Activated CD4-positive, alpha-beta T cell treated with anti-CD3 and anti-CD28 coated beads, Interleukin-2, amount 10 ng/mL, durations not matched to agents 24 days and 14 days (primary cell): ENCODE measurements around the gene PCMTD2. TPM values are rescaled to one million over a fixed set of nuclear protein-coding genes. Genes with fewer than 3 reads are reported as not detected.

Experiments
- DNase-seq: peaks from one replicate; pipeline ENCODE4 v3.0.0; 2022
- H3K27ac Mint-ChIP-seq: one replicate; pipeline ENCODE4 v1.8.0; 2022; ENCODE audit warnings: mild to moderate bottlenecking, mixed read lengths
- H3K27me3 Mint-ChIP-seq: one replicate; pipeline ENCODE4 v1.8.0; 2022; ENCODE audit warnings: mixed read lengths
- H3K36me3 Mint-ChIP-seq: one replicate; pipeline ENCODE4 v1.8.0; 2022; ENCODE audit warnings: low read depth, mild to moderate bottlenecking, mixed read lengths
- H3K4me1 Mint-ChIP-seq: one replicate; pipeline ENCODE4 v1.8.0; 2021; ENCODE audit warnings: mixed read lengths
- H3K4me3 Mint-ChIP-seq: one replicate; pipeline ENCODE4 v1.8.0; 2022; ENCODE audit warnings: mild to moderate bottlenecking, moderate library complexity, mixed read lengths
- H3K9me3 Mint-ChIP-seq: one replicate; pipeline ENCODE4 v1.8.0; 2021; ENCODE audit warnings: mixed read lengths
- intact Hi-C: fragments of 100-400 bp; cut with micrococcal nuclease; formaldehyde crosslinking; loops from one replicate; pipeline ENCODE4 v1.15.1; 2023
- total RNA-seq: library from RNA; stranded (reverse); gene quantifications from 2 replicates; pipeline ENCODE4 v1.2.3, GENCODE V29; 2022

Gene PCMTD2
- total RNA-seq, 1 donor from 2014 or later = 34.6 TPM

DNA sequence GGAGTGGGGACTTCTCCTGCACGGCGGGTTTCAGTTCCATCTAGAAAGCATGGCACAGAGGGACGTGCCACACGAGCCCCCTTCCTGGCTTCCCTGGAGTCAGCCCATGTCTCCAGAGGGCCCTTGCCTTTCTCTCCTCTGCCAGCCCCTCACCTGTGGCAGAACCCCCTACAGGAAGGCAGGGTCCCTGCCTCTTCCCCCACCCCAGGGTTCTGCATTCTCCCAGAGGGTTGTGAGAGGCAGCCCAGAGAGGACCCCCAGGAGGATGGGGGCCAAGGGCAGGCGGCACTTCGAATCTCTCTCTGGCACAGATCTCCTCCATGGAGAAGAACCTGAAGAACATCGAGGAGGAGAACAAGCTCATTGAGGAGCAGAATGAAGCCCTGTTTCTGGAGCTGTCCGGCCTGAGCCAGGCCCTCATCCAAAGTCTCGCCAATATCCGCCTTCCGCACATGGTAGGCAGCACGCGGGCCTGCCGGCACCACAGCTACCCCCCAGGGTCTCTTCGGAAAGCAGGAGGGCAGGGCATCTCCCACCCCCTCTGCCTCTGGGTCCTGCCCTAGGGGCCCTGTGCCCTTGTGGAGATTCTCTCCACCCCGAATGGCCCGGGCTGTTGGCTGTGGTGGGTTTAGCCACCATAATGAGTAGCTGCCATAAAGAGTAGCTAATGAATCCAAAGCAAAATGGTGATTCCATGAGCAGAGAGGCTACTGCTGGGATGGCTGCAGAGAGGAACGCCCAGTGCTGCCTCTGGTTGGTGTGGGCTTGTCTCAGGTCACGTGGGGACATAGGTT is 15.9 kb upstream of the PCMTD2 start:
- Mint-ChIP-seq H3K9me3 (no peaks in the 10 kb centered on the region), H3K27ac (no peak overlapping the region), H3K4me3 (no peak overlapping the region), H3K4me1 (no peaks in the 10 kb centered on the region), H3K27me3 (no peaks in the 10 kb centered on the region), H3K36me3 (no peaks in the 10 kb centered on the region)
- DNase-seq = no peak
- intact Hi-C loops = no loop called here

DNA sequence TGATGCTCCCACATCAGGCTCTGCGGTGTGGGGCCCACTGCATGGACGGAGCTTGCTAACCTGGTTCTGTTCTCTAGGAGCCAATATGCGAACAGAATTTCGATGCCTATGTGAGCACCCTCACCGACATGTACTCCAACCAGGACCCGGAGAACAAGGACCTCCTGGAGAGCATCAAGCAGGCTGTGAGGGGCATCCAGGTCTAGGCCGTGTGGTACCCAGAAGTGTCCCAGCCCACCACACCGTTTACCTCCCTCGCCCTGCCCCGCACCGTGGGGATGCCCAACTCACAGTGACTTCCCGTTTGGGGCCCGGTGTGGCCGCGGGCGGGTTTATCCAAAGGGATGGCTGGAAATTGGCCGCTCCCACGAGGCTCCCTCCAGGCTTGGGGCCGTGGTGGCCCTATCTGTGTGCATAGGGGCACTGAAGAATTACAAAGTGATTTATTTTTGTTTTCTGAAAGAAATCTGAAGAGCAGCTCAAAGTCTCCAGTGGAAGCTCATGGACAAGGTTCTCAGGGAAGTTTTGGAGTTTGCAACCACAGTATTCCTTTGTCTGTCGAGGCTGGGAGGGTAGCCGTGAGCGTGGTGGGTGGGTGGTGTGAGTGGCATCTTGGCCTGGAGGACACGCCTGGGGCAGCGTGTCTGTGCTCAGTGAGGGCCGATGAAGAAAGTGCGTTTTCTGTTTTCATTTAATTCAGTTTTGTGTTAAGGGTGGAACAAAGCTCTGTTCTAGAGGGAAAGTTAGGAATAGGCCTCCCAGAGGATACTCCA is 15.1 kb upstream of the PCMTD2 start:
- no peaks in the 10 kb centered on the region for H3K4me1 Mint-ChIP-seq
- no peak overlapping the region for H3K27ac Mint-ChIP-seq
- no peaks in the 10 kb centered on the region for H3K9me3 Mint-ChIP-seq
- DNase-seq = no peak
- intact Hi-C loops = no loop called here
- H3K4me3 Mint-ChIP-seq = no peak overlapping the region
- H3K27me3 Mint-ChIP-seq = no peaks in the 10 kb centered on the region
- no peaks in the 10 kb centered on the region for H3K36me3 Mint-ChIP-seq

DNA sequence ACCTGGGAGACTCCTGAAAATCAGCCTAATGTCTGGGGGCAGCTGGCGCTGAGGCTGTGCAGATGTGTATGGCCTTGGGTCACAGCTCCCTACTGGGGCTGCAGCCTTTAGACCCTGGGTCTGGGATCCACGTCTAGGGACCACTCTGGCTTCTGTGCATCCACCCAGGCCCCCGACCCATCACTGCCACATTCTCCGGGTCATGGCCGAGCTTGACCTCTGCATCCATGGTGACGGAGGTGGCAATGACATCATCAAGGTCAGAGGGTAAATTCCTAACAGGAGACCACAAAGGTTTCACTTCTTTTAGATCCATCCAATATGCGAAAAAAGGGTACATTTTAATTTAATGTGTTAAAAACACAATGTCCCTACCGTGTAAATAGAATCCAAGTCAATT is 14.5 kb upstream of the PCMTD2 start:
- H3K27ac Mint-ChIP-seq = no peak overlapping the region
- intact Hi-C loops = no loop called here
- no peaks in the 10 kb centered on the region for H3K9me3 Mint-ChIP-seq
- no peaks in the 10 kb centered on the region for H3K36me3 Mint-ChIP-seq
- H3K4me3 Mint-ChIP-seq = no peak overlapping the region
- no peaks in the 10 kb centered on the region for H3K27me3 Mint-ChIP-seq
- H3K4me1 Mint-ChIP-seq = no peaks in the 10 kb centered on the region
- no peak for DNase-seq

DNA sequence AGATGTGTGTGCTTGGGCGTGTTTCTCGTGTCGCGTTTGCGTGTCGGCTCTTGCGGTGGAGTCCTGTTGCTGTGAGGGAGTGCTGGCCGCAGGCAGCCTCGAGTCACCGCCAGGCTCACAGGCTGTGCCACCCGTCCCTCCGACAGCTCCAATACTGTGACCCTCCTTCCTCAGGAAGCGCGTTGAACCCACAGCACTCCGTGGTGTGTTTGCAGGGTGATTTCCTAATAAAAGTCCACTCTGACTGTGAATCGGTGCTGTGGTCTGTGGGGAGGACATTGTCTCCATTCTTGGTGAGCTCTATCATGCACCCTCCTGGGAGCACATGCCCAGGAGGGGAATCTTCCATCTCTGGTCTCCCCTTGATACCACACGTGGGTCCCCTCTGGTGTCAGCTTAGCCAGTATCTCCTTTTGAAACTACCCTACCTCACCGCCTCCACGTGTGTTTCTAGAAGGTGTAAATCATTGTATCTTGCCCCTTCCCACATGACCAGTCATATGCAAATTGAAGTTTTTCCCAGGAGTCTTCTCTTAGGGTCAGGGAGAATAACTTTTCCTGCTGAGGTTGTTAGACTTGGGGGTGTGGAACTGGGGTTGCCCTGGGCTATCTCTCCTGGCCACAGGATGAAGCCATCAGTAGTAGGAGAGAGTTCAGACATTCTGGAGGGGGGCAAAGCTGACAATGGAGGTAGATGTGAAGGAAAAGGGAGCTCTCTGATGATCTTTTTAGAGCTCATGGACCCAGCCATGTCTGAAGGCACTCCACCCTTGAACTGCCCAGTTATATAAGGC is 13.3 kb upstream of the PCMTD2 start:
- Mint-ChIP-seq H3K4me1 (no peaks in the 10 kb centered on the region), H3K4me3 (no peak overlapping the region), H3K27me3 (no peaks in the 10 kb centered on the region), H3K36me3 (no peaks in the 10 kb centered on the region), H3K9me3 (no peaks in the 10 kb centered on the region), H3K27ac (no peak overlapping the region)
- DNase-seq = no peak
- intact Hi-C loops = no loop called here

DNA sequence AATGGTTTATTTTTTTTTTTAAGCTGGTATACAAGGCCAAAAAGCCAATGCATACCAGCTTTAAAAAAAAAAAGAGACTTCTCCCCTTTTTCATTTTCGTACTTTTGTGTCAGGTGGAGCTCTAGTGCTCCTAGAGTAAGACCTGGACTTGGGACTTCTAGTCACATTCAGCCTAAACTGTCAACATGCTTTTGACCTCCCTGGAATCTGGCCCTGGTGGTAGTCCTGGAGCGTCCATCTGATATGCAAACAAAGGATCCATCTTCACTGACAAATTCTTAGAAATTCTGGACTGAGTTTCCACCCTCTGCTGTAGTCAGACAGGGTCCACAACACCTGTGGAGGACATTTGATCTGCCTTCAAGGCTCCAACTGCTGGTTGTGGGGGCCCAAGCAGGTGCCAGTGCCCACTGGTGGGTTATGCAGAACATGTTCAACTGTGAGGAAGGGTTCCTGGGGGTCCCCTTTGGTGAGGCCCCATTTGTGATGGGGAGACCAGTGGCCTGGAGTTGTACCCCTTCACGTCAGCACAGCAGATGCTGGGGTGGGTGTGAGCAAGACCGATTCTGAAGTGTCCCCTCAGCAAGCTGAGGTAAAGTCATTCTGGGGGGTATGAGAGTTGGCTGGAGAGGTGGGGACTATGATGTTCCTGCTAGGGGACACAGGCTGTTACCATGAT is 12.6 kb upstream of the PCMTD2 start:
- Mint-ChIP-seq H3K4me3 (no peak overlapping the region), H3K36me3 (no peaks in the 10 kb centered on the region), H3K27ac (no peak overlapping the region), H3K9me3 (no peaks in the 10 kb centered on the region), H3K27me3 (no peaks in the 10 kb centered on the region), H3K4me1 (no peaks in the 10 kb centered on the region)
- intact Hi-C loops = no loop called here
- DNase-seq = no peak

DNA sequence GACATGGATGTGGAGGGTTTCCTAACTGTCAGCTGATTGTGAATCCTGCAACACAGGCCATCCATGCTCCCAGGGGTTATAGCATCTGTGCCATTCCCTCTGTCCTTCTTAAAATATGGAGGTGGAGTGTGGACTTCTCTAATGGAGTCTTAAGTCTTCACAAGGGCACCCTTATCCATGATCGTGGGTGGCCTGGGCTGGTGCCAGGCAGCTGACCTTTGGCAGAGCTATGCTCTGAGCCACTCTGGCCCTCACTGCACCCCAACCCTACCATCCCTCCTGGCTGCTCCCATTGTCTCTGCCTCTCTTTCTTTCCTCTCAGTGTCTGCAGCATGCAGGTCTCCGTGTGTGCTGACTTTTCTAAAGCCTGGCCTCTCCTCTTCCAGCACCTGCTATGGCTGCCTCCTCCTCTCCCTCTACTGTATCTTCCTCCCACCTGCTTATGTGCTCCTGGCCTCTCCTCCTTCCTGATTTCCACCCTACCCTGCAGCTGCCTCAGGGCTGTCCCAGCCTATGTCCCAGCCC is 11.2 kb upstream of the PCMTD2 start:
- Mint-ChIP-seq H3K9me3 (no peaks in the 10 kb centered on the region), H3K36me3 (no peaks in the 10 kb centered on the region), H3K4me1 (no peaks in the 10 kb centered on the region), H3K27ac (no peak overlapping the region), H3K27me3 (peaks cover 2% of the 10 kb centered on the region), H3K4me3 (no peak overlapping the region)
- DNase-seq = no peak
- intact Hi-C loops = no loop called here

DNA sequence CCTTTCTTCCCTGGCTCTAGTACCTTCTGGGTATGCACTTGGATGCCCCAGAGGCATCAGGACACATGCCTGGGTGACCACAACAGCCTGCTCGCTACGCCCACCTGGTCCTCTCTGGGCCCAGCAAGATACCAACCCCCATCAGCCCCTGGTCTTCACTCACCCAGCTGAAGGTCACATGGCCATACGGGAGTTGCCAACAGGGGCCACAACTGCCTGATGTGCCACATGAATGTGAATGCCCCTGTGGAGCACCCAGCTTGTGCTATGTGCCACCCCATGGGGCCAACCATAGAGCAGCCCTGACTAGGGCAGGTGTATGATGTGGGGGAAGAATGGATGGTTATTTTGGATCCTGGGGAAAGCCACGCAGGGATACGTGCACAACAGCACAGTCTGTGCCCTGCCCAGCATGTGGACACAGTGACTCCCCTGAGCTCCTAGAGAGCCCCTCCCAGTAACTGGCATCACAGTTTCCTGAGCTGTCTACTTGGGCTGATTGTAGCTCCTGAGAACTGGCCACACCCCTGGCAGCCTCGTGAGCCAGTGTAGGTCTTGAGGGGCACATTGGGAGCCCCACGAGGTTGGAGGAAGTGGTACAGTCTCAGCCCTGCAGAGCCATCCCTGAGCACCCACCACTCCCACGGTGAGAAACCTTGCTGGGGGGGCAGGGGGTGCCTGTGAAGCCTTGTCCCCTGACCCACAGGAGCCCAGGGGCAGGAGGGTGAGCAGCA is 10.5 kb upstream of the PCMTD2 start:
- H3K9me3 Mint-ChIP-seq = no peaks in the 10 kb centered on the region
- intact Hi-C loops = no loop called here
- no peak overlapping the region for H3K4me3 Mint-ChIP-seq
- H3K4me1 Mint-ChIP-seq = no peaks in the 10 kb centered on the region
- DNase-seq = no peak
- no peak overlapping the region for H3K27ac Mint-ChIP-seq
- H3K27me3 Mint-ChIP-seq = peaks cover 7% of the 10 kb centered on the region
- no peaks in the 10 kb centered on the region for H3K36me3 Mint-ChIP-seq

DNA sequence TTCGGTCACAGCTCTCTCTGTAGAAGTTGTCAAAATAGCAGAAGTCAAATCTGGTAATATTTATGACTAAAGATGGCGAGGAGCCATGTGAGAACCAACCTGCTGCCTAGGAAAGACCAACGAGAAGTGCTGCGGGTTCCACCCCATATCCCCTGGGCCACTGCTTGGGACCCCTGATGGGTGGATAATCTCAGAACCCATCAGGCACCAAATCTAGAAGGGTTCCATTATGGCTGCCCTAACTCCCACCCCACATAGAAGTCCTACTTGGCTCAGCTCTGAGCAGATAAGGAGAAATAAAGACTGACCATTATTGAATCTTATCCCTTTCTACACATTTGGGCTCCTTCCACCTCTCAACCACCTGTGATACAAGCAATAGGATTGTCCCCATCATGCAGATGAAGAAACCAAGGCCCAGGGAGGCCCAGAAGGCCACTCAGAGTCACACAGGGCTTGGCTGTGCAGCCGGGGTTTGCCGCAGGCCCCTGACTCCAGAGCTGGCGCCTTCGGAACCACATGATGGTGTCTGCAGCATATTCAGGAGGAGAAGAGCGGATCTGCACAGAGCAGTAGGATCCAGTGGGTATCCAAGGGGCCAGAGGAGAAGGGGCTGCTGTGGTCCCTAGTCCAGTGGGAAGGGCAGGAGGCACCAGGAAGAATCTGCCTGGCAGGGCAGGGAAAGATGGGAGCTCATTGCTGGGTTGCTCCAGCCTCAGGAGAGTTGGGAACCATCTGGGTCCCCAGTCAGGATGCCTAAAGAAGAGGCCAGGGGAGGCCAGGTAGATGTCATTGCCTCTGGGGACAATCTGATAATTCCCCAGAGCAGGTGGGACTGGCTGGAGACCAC is 9.6 kb upstream of the PCMTD2 start:
- intact Hi-C loops = no loop called here
- peaks cover 14% of the 10 kb centered on the region for H3K27me3 Mint-ChIP-seq
- no peaks in the 10 kb centered on the region for H3K36me3 Mint-ChIP-seq
- H3K4me1 Mint-ChIP-seq = no peaks in the 10 kb centered on the region
- DNase-seq = no peak
- no peaks in the 10 kb centered on the region for H3K9me3 Mint-ChIP-seq
- H3K27ac Mint-ChIP-seq = no peak overlapping the region
- no peak overlapping the region for H3K4me3 Mint-ChIP-seq

DNA sequence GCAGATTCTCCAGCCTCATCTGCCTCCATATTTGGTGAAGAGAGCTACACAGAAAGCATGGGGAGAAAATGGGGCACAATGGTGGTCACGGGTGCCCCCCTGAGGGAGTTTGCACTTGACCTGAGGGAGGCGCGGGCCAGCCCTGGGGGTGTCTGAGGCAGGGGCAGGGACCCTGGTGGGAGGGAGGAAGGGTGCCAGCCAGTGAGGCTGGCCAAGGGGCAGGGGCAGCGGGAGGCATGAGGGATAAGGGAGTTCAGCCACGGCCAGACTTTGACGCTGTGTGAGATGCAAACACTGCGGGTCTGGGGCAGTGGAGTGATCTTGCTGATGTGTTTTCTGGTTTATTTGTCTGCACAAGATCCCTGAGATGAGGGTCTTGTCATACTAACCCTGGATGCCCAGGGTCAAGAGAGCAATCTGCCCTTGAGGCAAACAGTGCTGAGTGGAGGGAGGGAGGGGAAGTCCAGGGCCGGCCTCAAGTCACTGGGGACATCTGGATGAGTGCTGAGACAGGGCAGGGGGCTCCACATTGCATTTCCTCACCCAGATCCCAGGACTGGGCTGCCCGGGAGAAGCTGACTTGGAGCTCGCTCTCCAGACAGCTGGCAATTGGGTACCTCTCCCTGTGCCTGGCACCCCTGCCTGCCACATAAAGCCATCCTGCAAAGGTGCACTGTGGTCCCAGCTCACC is 8.8 kb upstream of the PCMTD2 start:
- DNase-seq = no peak
- Mint-ChIP-seq H3K36me3 (no peaks in the 10 kb centered on the region), H3K27me3 (peaks cover 17% of the 10 kb centered on the region), H3K9me3 (no peaks in the 10 kb centered on the region), H3K4me1 (no peaks in the 10 kb centered on the region), H3K27ac (no peak overlapping the region), H3K4me3 (no peak overlapping the region)
- intact Hi-C loops = no loop called here

DNA sequence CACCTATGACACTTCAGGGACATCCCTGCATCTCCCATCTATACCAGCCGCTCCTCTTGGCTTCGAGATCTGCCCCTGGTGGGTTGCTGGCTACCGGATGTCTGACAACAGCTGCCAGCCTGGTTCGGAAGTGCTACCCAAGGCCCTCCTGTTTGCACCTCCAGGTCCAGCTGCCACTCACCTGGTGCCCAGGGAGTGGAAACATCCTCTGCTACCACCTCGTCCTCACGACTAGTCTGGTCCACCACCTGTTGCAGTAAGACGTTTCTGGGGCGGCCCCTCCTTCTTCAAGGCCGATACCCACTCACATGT is 8.3 kb upstream of the PCMTD2 start:
- Mint-ChIP-seq H3K4me1 (no peaks in the 10 kb centered on the region), H3K9me3 (no peaks in the 10 kb centered on the region), H3K4me3 (no peak overlapping the region), H3K27ac (no peak overlapping the region), H3K27me3 (peaks cover 19% of the 10 kb centered on the region), H3K36me3 (no peaks in the 10 kb centered on the region)
- DNase-seq = no peak
- intact Hi-C loops = no loop called here

DNA sequence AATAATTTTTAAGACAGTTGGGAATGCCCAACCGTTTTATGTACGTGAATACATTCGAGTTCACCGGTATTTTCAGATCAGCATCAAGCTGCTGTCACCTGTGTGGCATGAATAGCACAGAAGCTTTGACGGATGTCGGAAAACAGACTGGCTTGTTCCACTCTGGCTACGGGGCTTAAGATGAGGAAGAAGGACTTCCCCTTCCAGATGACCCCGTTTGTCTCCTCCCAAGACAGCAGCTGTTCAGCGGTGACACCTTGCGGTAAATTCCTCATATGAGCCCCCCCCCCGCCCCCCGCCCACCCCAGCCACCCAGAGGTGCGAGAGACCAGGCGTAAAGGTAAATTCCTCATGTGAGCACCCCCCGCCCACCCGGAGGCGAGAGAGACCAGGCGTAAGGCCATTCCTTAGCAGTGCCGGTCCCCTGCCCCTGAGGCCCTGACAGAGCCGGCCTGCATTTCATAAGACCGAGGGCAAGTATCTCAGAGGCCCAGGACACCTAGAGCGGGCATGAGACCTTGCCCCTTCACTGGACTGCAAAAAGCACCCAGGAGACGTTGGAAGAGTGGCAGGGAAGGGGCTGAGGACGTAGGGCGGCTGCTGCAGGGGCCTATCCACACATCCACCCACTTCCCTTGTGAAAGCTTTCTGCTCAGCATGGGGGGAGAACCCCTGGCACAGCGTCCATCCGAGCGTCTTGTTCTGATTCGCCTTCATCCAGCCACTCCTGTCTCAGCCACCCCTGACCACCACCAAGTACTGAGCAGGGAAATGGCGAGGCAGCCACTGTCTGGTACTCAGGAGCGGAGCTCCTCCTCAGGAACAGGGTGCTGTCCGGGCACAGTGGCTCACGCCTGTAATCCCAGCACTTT is 7.3 kb upstream of the PCMTD2 start:
- no peak for DNase-seq

More for the DNA sequence above, 7.3 kb upstream of the PCMTD2 start:
- H3K4me1 Mint-ChIP-seq = no peaks in the 10 kb centered on the region
- no peak overlapping the region for H3K4me3 Mint-ChIP-seq
- peaks cover 24% of the 10 kb centered on the region for H3K27me3 Mint-ChIP-seq
- H3K36me3 Mint-ChIP-seq = no peaks in the 10 kb centered on the region
- H3K9me3 Mint-ChIP-seq = no peaks in the 10 kb centered on the region
- no peak overlapping the region for H3K27ac Mint-ChIP-seq
- intact Hi-C loops = no loop called here
